HTR-8/SVneo (cell line): ENCODE results near the gene TMUB2.

Experiments used
- DNase-seq: peaks from one replicate; pipeline ENCODE4 v3.0.0; 2011; ENCODE audit warnings: low spot score, mixed read lengths; ENCODE audit not compliant: insufficient read length
- FAIRE-seq: peaks from 2 replicates; lab custom pipeline; 2011; peaks lifted over from hg19 to GRCh38; lab: Jason Lieb, UNC

Gene TMUB2

GRCh38 chr17:44199553-44200477 lies 13.0 kb downstream of the TMUB2 start, which contains the start of gene ATXN7L3:
Gene ATXN7L3, minus strand, starts transcription at chr17:44199884. Its CDS starts 1,814 bp downstream, at chr17:44198070.
- FAIRE-seq (peak; percentile 99), DNase-seq (peak; percentile 99)

- DNase-seq (peak; percentile 38), FAIRE-seq (no peak)
These were observed 13.8 kb downstream of the TMUB2 start for GRCh38 chr17:44200478-44201155.

- DNase-seq = no peak
- peak; percentile 83 for FAIRE-seq
These were observed 16.0 kb downstream of the TMUB2 start for GRCh38 chr17:44202756-44203155.

GRCh38 chr17:44203731-44204440 lies 17.1 kb downstream of the TMUB2 start:
- peak; percentile 69 for DNase-seq
- FAIRE-seq = peak; percentile 82

GRCh38 chr17:44204441-44204882 lies 17.7 kb downstream of the TMUB2 start:
- peak; percentile 43 for DNase-seq

GRCh38 chr17:44205962-44206824 lies 19.4 kb downstream of the TMUB2 start:
- FAIRE-seq = no peak
- DNase-seq = no peak

More at GRCh38 chr17:44204441-44204882, 17.7 kb downstream of the TMUB2 start:
- no peak for FAIRE-seq

GRCh38 chr17:44206825-44207155 lies 20.0 kb downstream of the TMUB2 start:
- DNase-seq = no peak
- FAIRE-seq = no peak

GRCh38 chr17:44207319-44207718 lies 20.5 kb downstream of the TMUB2 start:
- FAIRE-seq = no peak
- DNase-seq = no peak

- no peak for DNase-seq
- peak; percentile 80 for FAIRE-seq
These were observed 21.0 kb downstream of the TMUB2 start for GRCh38 chr17:44207743-44208142.

GRCh38 chr17:44209786-44210341 lies 23.1 kb downstream of the TMUB2 start:
- no peak for DNase-seq
- FAIRE-seq = peak; percentile 69

- FAIRE-seq (peak; percentile 66), DNase-seq (peak; percentile 56)
These were observed 23.8 kb downstream of the TMUB2 start for GRCh38 chr17:44210342-44211192.

GRCh38 chr17:44211281-44212265 lies 24.8 kb downstream of the TMUB2 start:
- no peak for DNase-seq
- FAIRE-seq = peak; percentile 76

- FAIRE-seq = no peak
These were observed 26.0 kb downstream of the TMUB2 start for GRCh38 chr17:44212507-44213402.

GRCh38 chr17:44213403-44214229 lies 26.8 kb downstream of the TMUB2 start:
- no peak for FAIRE-seq
- DNase-seq = no peak

More at GRCh38 chr17:44212507-44213402, 26.0 kb downstream of the TMUB2 start:
- no peak for DNase-seq

- no peak for DNase-seq
- no peak for FAIRE-seq
These were observed 27.4 kb downstream of the TMUB2 start for GRCh38 chr17:44214230-44214494.

GRCh38 chr17:44214896-44215295 lies 28.1 kb downstream of the TMUB2 start:
- FAIRE-seq = peak; percentile 60

More at GRCh38 chr17:44214896-44215295, 28.1 kb downstream of the TMUB2 start:
- no peak for DNase-seq
